A375 (cell line): Measurements from ENCODE around the gene NR2F1. TPM values are rescaled to one million over a fixed set of nuclear protein-coding genes. Genes with fewer than 3 reads are reported as not detected.

Experiments used
- total RNA-seq: library from RNA; depleted of rRNA; stranded (reverse); fragments of >200 nt; shearing (Covaris generic); gene quantifications from 2 replicates; pipeline ENCODE4 v1.2.3, GENCODE V29; 2014; rRNA removed

NR2F1 gene
- 8.7 and 9.3 TPM in 2 replicates for total RNA-seq

DNA sequence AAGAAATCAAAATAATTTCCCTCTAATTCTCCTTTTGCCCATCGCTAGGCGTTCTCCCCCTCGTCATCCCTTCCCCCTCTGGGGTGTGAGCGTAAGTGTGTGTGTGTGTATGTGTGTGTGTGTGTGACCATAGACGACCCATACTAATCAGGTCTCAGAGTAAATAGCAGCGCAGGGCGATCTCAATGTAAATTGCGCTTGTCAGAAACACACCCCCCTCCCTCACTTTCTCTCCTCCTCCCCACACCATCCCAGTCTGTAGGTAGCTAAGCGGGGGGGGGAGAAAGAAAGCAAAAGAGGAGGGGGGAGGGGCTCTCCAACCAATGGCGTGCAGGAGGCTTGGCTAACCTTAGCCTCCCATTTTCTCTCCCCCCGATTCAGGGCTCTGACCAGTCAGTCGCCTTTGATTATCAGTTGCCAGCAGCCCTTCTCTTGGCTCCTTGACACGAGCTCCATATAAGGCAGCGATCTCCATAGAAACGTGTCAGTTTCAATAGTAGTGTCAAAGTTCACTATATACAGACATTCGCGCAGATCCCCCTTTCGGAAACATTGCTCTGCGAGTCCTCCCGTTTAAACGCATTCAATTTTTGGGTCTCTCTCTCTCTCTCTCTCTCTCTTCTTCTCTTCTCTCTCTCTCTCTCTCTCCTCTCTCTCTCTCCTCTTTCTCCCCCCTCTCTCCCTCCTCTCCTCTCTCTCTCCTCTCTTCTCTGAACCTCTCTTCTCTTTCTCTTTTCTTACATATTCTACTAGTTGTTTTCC lies at the start of gene NR2F1:
NR2F1 (plus strand) TSS at position 546 of the 762 bp plus-strand sequence. CDS start 1,802 bp downstream, outside the sequence.

GRCh38 chr5:93580927-93581445 lies 2.0 kb upstream of the NR2F1 start, which contains the start of gene NR2F1-AS1:
Gene NR2F1-AS1, minus strand, starts transcription at chr5:93581219.

Other genes starting within 250 kb of the NR2F1 start
- 4.2 and 6.8 TPM in 2 replicates for gene NR2F1-AS1, start 2.0 kb upstream of the NR2F1 start, total RNA-seq
- gene POU5F2, start 158.4 kb downstream of the NR2F1 start, total RNA-seq = 0.82 and 1.1 TPM in 2 replicates